OCI-LY3 (cell line): ENCODE results near the gene PAXX.
A peak's percentile ranks its signal among the peaks of the same experiment; 100 is the strongest.

Experiments used
- H2AFZ ChIP-seq: fragments of 200-600, 300-600 bp; shearing (Covaris generic); 2 replicates; pipeline ENCODE4 v1.6.0; 2014; ENCODE audit warnings: antibody characterized with exemption, low read depth, low read length
- H3K27ac ChIP-seq: fragments of 200-600, 300-600 bp; sonication (generic); 2 replicates; pipeline ENCODE4 v1.5.1; 2014; ENCODE audit warnings: mild to moderate bottlenecking, low read length, moderate library complexity, mixed read lengths
- H3K27me3 ChIP-seq: fragments of 200-600, 300-600 bp; sonication (generic); 2 replicates; pipeline ENCODE4 v1.6.1; 2014; ENCODE audit warnings: low read depth, low read length, mixed read lengths
- H3K36me3 ChIP-seq: fragments of 200-600, 300-600 bp; sonication (generic); replicated peaks from 2 replicates; pipeline ENCODE3; 2014; ENCODE audit warnings: low read depth, low read length, mixed read lengths
- H3K4me1 ChIP-seq: fragments of 300-600, 200-600 bp; sonication (generic); 2 replicates; pipeline ENCODE4 v1.6.1; 2014; ENCODE audit warnings: low read length, mixed read lengths
- H3K4me2 ChIP-seq: fragments of 200-600, 300-600 bp; sonication (generic); 2 replicates; pipeline ENCODE4 v1.6.1; 2014; ENCODE audit warnings: low read length, mixed read lengths
- H3K4me3 ChIP-seq: fragments of 300-600, 200-600 bp; sonication (generic); 2 replicates; pipeline ENCODE4 v1.5.1; 2014; ENCODE audit warnings: antibody characterized with exemption, mild to moderate bottlenecking, low read length, moderate library complexity
- H3K79me2 ChIP-seq: fragments of 300-600, 200-600 bp; shearing (Covaris generic); 2 replicates; pipeline ENCODE4 v1.6.1; 2014; ENCODE audit warnings: mild to moderate bottlenecking, low read length, mixed read lengths
- H3K9ac ChIP-seq: fragments of 300-600, 200-600 bp; shearing (Covaris generic); 2 replicates; pipeline ENCODE4 v1.6.0; 2014; ENCODE audit warnings: mild to moderate bottlenecking, low read length, moderate library complexity
- H3K9me3 ChIP-seq: fragments of 200-600, 300-600 bp; shearing (Covaris generic); 2 replicates; pipeline ENCODE4 v1.6.1; 2014; ENCODE audit warnings: low read length, mixed read lengths; ENCODE audit not compliant: insufficient read depth
- H4K20me1 ChIP-seq: fragments of 200-600, 300-600 bp; sonication (generic); 2 replicates; pipeline ENCODE4 v1.6.1; 2016; ENCODE audit warnings: low read length, mixed read lengths; ENCODE audit not compliant: insufficient read depth
- EZH2phosphoT487 ChIP-seq: fragments of 200-600 bp; shearing (Covaris generic); IDR thresholded peaks from 2 replicates; pipeline ENCODE4 v1.6.1; 2018; ENCODE audit warnings: antibody characterized with exemption, mixed run types, low read depth
- TF ChIP-seq, protein P1 (sequence below): fragments of 200-600, 300-600 bp; sonication (generic); IDR thresholded peaks from 2 replicates; pipeline ENCODE4 v1.5.1; 2014; ENCODE audit warnings: antibody characterized with exemption, low read length, low read depth

PAXX gene

GRCh38 chr9:137027369-137028262 lies 35.4 kb downstream of the PAXX start, which contains the start of gene ABCA2:
TSS of gene ABCA2 (minus strand) at chr9:137028237. CDS start at chr9:137028140, 97 bp downstream.
- H3K9ac ChIP-seq = peak within 1 kb of the TSS; percentile 64
- H3K4me2 ChIP-seq = peak within 1 kb of the TSS; percentile 97
- no peaks in the 10 kb centered on the region for H4K20me1 ChIP-seq
- H3K36me3 ChIP-seq = no peaks in the 10 kb centered on the region
- peak within 1 kb of the TSS; percentile 62; the same call in 1 of the 2 replicates for H2AFZ ChIP-seq
- H3K9me3 ChIP-seq = no peaks in the 10 kb centered on the region
- H3K4me1 ChIP-seq = peaks cover 30% of the 10 kb centered on the region
- peak within 1 kb of the TSS; percentile 88 for H3K4me3 ChIP-seq
- peaks cover 6% of the 10 kb centered on the region for H3K27me3 ChIP-seq
- no peaks in the 10 kb centered on the region for H3K79me2 ChIP-seq
- H3K27ac ChIP-seq = no peak within 1 kb of the TSS
- no peak for TF ChIP-seq EZH2phosphoT487
- TF ChIP-seq, protein P1, sequence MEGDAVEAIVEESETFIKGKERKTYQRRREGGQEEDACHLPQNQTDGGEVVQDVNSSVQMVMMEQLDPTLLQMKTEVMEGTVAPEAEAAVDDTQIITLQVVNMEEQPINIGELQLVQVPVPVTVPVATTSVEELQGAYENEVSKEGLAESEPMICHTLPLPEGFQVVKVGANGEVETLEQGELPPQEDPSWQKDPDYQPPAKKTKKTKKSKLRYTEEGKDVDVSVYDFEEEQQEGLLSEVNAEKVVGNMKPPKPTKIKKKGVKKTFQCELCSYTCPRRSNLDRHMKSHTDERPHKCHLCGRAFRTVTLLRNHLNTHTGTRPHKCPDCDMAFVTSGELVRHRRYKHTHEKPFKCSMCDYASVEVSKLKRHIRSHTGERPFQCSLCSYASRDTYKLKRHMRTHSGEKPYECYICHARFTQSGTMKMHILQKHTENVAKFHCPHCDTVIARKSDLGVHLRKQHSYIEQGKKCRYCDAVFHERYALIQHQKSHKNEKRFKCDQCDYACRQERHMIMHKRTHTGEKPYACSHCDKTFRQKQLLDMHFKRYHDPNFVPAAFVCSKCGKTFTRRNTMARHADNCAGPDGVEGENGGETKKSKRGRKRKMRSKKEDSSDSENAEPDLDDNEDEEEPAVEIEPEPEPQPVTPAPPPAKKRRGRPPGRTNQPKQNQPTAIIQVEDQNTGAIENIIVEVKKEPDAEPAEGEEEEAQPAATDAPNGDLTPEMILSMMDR = no peak

- no peak overlapping the region for H3K27ac ChIP-seq
- H3K4me1 ChIP-seq = peaks cover 35% of the 10 kb centered on the region
- no peaks in the 10 kb centered on the region for H3K36me3 ChIP-seq
- peaks cover 6% of the 10 kb centered on the region for H3K27me3 ChIP-seq
- H4K20me1 ChIP-seq = no peaks in the 10 kb centered on the region
- TF ChIP-seq EZH2phosphoT487 = no peak
- TF ChIP-seq, protein P1 = peak; percentile 43
- no peaks in the 10 kb centered on the region for H3K9me3 ChIP-seq
- H2AFZ ChIP-seq = peak overlapping the region; percentile 62; the same call in 1 of the 2 replicates
- H3K4me2 ChIP-seq = peak overlapping the region; percentile 97
- H3K79me2 ChIP-seq = no peaks in the 10 kb centered on the region
- peak overlapping the region; percentile 64 for H3K9ac ChIP-seq
- peak overlapping the region; percentile 88 for H3K4me3 ChIP-seq
Measured at GRCh38 chr9:137028263-137029057, 36.2 kb downstream of the PAXX start.

- Histone ChIP-seq H3K79me2 (no peaks in the 10 kb centered on the region), H3K9ac (no peak overlapping the region), H2AFZ (no peak overlapping the region), H3K27ac (no peak overlapping the region), H3K4me2 (peak overlapping the region; percentile 97), H4K20me1 (no peaks in the 10 kb centered on the region), H3K27me3 (peaks cover 6% of the 10 kb centered on the region), H3K9me3 (no peaks in the 10 kb centered on the region), H3K4me3 (peak overlapping the region; percentile 88), H3K36me3 (no peaks in the 10 kb centered on the region), H3K4me1 (peaks cover 36% of the 10 kb centered on the region)
- no peak for TF ChIP-seq EZH2phosphoT487
- TF ChIP-seq, protein P1 = peak; percentile 76
Measured at GRCh38 chr9:137029058-137029936, 37.1 kb downstream of the PAXX start.
